GM21390 (cell line): ENCODE results near the gene MED8.
"Not testable (repeated sequence)": the region's sequence is repeated elsewhere in the genome, so short reads cannot be mapped to it uniquely, and the experiment has no call there.

ENCODE experiments used
- ATAC-seq: cut with Tn5 transposase; IDR thresholded peaks from one replicate; pipeline ENCODE4 v1.9.1; 2021; ENCODE audit not compliant: unreplicated experiment

Gene MED8

DNA sequence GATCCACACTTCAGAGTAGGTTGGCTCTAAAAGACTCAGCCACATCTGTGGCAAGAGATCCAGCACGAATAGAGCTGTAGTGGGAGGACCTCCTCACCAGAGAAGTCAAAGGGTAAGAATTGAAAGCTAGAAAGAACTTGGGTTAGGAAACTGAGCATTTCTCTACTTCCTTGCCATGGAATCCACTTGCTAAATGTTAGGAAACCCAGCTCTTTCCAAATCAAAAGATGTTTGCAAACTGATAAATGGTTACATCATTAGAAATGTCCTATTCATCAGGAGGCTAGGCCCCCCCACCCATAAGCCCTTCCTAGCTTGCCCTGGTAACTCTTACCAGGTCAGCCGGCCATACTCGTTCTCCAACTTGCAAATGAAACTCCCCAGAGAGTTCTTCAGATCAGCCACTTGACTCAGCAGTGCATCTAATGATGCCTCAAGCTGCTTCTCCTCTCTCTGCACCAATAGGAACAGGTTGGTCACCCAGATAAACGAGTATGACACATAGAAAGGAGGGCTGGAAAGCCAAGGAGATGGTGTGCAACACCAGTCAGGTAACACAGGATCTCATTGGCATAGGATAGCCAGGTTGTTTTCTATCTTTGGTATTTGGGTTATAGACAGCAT is 1.5 kb downstream of the MED8 start:
- no peak for ATAC-seq

DNA sequence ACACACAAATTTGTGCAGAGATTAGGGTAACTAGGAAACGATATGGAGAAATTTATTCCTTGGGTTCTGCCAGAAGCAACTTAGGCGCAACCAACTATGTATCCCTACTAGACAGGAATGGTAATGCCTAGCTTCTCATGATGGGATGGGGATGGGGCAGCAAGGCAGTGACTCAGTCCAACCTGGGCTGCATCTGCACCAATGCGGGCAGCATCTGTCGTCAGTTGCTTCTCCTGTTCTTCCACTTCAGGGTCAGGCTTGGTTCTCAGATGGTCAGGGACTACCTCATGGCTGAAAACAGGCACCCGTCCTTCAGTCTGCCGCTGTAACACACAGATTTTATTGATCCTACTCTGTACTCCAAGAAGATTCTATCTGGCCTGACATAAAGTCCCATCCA is 2.9 kb downstream of the MED8 start:
- no peak for ATAC-seq

DNA sequence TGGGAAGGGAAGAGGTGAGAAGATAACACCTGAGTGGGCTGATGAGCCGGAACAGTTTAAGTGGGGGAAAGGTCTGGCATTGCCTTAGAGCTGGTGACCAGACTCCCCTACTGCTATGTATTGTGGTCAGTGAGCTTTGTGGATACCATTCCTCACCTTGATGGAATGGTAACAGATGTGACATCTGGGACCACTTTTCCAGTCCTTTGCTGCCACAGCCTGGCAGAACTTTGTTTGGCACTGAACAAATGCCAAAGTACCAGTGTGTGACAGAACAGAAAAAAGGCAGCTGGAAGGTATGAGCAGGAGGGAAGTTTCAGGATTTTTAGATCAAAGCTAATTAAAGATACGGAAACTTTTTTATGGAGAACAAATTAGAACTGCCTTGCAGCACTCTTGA is 6.2 kb downstream of the MED8 start:
- ATAC-seq: no peak

DNA sequence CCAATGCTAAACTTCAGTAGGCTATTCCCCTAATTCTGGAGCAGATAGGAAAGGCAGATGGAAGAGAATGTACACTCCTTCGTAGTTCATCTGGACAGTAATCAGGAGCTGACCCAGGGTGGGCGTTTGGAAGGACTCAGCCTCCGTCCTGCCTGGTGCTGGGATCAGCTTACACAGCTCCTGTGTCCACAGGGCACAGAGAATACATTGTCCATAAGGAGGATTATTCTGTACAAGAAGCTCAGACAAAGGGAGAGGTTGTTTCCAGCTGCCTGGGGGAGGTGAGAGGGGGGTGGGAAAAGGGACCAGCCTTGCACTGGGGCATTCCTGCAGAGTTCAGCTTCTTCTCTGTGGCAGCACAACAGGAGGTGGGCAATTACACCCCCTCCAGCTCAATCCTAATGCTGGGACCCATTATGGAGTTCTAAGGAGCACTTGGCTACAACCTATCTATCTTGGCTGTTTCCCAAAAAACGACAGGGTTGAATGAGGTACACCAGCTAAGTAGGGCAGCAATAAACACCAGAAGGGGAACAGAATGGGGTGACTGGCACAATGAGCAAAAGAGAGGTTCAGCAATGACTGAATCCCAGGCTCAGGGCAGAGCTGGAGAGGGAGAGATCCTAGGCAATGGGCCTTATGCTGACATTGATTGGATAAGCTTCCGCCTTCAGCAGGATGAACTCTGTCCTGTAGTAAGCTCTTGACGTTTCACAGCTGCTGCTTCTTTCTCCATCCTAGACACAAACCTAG is 7.4 kb downstream of the MED8 start:
- no peak for ATAC-seq

DNA sequence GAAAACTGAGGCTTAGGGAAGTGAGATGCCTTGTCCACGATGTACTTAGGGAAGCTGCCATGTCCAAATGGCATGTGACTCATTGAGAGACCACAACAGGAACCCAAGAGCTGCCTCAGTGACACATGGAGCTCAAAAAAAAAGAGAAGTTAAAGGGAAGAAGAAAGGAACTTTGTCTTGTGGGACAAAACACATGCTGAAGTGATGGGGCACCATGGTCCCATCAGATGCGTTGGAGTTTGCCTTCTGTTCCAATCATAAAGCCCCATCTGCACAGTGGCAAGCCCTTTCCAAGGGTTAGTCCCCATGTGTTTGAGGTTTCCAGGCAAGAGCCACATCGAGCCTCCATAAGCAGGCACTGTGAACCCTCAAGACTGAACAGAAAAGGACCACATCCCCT is 8.0 kb downstream of the MED8 start:
- ATAC-seq: no peak

DNA sequence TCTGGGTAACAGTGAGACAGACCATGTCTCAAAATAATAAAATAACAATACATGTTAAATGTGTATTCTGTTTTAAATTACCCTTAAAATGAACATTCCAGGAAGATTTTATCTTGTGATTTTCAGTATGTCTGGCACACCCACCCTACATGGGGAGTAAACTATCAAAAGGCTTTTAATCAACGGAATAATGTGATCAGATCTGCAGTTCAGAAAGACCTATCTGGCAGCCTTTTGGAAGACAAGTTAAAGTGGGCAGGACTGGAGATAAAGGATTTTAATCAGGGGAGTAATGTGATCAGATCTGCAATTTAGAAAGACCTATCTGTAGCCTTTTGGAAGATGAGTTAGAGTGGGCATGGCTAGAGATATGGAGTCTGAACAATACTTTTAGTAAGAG is 10.1 kb downstream of the MED8 start:
- no peak for ATAC-seq

DNA sequence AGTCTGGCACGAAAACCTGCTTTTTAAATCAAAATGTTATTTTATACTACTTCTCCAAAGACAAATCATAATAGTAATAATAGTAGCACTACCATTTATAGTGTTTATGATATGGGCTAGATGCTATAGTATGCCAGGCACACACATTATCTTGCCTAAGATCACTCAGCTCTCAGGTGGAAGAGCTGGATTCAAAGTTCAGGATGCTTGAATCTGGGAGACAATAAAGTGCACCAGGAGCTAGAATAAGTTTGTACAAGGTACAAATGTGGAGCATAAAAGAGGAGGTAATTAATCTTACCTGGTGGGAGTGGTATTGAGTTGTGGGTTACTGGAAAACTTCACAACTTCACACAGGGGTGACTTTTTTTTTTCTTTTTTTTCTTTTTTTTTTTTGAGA is 11.8 kb downstream of the MED8 start:
- no peak for ATAC-seq

DNA sequence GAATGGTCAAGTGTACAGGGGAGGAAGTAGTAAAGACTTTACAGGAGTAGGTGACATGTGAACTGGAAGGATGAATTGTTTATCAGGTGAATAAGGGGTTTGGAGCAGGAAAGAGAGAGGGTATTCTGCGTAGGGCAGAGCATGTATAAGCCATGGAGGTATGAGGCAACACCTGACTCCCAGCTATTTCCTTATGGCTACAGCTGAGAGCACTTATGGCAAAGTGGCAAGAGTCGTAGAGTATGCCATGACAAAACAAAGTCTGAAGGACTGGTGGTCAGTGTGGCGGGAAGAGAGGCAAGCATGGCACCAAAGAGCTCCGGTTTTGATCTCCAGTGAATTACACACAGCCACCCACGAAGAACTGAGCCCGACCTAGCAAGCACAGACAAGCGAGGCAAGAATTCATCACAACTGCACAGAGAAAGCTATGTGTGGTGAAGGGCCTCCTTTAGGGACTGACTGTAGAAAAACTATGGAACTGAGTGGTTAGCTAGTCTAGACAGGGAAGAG is 12.8 kb downstream of the MED8 start:
- no peak for ATAC-seq

DNA sequence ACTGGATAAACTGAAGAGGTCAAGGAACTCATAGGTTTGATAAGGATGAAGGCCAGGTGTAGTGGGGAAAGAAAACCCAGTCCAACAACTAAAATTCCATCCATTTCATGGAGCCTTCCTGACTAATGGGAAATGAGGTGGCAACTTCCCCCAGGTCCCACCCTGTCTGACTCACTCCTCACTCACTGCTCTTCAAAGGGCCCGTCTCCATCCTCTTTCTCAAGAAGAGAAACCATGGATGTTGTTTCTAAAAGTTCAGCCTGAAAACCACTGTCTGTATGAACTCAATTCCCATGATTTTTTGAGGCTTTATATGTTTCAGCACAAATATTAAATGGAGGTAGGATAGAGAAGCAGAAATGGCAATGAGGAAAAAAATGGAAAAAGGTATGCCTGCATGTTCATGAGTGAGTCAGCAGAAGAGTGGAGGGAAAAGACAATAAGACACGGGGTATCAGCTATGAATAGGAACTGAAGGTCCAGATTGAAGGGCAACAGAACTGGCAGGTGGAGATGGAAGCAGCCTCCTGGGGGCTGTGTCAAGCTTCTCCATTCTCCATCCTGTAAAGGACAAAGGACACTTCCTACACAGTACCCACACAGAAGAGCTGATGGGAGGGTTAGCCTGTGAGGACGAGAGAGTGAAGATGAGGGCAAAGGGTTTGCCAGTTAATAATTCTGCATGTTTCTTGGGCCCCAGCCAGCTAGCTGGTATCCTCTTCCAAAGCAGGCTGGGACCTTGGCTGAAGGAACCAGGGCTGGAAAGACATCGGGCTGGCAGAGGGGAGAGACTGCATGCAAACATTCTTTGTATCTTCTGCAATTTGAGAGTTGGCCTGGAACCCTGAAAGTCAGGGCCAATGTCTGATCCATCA is 16.3 kb downstream of the MED8 start:
- ATAC-seq: no peak

DNA sequence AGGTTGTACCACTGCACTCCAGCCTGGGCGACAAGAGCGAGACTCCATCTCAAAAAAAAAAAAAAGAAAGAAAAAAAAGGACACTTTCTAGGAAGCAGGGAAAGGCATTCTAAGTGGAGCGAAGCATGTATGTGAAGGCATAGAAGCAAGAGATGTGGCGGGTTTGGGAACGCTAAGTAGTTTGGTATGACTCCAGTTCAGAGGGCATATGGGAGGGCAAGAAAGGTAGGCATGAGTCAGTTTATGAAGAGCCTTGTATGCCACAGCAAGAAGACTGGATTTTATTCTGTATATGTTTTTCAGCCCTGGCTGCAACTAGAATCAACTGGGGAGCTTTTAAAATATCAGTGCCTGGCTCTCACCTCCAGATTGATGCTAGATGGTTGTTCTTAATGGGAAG is 17.4 kb downstream of the MED8 start:
- no peak for ATAC-seq

DNA sequence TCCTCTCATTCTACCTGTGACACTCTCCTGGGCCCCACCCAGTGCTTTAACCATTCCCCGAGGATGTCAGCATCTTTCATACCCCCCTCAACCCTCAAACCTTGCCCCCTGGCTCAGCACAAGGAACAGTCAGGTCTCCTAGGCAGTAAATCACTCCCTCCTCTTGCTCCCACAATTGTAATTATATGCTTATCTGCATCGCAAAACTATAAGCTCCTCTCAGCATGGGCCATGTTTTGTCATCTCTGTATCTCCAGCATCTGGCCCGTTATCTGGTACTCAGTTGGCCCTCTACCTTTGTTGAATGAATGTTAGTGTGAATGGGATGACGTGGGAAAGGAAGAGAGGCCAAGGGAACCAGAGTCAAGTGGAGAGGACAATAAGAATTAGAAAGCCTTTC is 19.0 kb downstream of the MED8 start:
- no peak for ATAC-seq

DNA sequence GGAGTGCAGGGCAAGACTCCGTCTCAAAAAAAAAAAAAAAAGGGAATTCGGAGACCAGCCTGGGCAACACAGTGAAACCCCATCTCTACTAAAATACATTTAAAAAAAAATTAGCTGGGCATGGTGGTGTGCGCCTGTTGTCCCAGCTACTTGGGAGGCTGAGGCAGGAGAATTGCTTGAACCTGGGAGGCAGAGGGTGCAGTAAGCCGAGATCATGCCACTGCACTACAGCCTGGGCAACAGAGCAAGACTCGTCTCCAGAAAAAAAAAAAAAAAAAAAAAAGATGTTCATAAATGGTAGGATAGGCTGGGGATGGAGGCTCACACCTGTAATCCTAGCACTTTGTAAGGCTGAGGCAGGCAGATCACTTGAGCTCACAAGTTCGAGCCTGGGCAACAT is 19.8 kb downstream of the MED8 start:
- ATAC-seq: not testable (repeated sequence)

DNA sequence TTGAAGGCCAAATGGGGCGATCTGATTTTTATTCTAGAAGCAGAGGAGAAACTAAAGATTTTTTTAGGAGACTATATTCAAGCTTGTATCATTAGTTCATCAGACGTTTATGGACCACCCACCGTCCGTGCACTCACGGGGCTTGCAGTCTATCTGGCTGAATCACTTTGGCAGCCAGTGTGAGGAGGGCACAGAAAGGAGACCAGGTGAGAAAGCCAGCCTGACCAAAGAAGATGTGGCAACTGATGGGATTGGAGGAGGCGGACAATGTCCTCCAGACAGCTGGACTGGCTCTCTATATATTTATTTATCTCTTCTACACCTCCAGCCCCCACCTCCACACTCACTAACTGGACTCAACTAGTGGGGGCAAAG is 21.0 kb downstream of the MED8 start:
- no peak for ATAC-seq

DNA sequence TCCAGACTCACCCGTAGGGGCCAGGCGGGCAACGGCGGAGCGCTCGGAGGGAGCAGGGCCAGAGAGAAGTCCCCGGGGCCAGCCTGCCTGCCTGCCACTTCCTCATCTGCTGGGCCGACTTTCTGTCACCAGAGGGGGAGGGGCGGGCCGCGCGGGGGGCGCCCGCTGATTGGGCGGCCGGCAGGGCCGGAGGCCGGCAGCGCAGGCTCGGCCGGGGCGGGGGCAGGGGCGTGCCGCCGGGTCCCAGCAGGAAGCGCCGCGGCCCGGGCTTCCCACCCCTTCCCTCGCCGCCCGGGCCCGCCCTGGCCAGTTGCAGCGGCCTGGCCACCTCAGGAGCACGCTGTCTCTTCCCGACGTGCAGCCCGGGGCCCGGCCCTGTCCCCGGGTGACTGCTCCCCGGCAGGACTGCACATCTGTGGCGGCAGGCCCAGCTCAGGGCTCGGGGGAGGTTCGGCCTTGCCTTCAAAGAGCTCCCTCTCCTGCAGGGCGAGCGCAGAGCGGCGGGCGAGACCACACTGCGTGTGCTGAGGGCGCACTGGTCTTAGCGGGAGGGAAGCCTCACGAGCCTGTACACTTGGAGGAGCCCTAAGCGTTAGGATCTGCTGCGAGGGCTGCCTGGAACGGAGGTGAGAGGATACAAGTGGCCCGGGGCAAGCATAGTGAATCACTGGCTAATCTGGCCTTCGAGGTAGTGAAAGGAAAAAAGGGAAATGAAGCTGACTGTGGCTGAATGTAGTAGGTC is 21.5 kb downstream of the MED8 start, which contains the start of gene ELOVL1:
Gene ELOVL1 (minus strand): TSS at position 108 of the 742 bp plus-strand sequence. CDS start 2,402 bp downstream, outside the sequence.
- peak; percentile 77 for ATAC-seq

DNA sequence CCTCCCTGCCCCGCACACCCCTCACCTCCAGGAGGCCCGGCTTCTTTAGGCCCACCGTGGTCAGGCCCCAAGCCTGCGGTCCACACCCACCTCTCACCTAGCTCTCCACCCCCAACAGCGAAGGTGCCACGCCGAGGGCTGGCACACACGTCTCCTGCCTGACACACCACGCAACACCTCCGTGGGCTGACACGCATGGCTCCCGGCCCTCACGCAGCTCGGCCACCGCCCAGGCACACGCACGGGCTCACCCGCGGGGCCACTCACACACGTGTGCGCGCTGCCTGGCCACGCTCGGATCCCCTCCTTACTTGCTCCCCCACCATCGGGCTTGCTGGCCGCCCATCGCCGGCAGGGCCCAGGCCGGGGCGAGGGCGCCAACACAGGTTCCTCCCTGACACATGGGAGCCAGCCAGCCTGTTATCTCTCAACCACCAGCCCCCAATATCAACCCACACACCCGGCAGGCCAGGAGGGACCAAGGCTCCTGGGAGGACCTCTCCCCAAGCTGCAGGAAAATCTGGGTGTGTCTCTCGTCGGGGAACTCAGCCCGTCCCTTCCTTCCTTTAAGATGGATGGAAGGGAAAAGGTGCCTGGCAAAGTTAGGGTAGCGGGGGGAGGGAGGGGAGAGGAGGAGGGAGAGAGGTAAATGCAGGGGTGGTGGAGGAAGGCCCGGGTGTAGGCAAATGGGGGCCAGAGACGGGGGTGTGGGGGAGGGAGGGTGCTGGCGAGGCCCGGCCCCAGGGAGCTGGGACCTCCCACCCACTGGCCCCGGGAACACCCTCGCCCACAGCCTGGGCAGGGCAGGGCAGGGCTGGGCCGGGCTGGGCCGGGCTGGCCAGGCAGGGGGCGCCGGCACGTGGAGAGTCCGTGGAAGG is 22.3 kb downstream of the MED8 start:
- peak; percentile 37 for ATAC-seq

DNA sequence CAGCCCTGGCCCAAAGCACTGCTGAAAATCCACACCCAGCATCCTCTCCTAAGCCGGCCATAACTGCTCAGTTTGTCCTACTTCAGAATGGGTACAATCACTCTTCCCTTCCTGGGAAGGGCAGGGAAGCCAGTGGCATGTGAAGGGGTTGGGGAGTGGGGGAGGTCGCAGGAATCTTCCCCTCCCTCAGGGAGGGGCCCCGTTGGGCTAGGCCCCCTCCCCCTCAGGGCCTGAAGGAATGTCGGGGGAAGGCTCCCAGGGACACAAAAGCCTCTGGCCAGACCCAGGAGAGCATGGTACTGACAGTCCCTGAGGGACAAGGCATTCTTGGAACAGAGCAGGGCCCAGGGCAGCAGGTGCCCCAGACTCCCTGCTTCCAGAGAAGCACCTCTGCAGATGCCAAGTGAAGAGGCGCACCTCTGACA is 23.0 kb downstream of the MED8 start:
- no peak for ATAC-seq

DNA sequence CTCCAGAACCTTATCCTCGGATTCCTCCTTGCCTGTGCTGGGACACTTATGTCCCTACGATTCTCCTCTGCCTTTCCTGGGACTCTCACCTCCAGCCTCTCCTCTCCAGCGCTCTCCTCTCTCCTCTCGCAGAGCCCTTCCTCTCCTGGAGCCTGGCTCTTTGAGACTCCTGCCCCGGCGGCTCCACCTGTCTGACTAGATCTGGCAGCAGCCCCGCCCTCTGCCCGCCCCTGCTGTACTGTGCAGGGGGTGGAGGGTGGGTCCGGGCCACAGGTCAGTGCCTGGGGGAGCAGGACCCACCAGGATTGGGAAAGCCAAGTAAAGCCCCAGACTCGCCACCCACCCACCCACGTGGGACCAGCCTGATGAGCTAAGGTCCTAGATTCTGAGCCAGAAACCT is 23.4 kb downstream of the MED8 start:
- ATAC-seq: no peak

DNA sequence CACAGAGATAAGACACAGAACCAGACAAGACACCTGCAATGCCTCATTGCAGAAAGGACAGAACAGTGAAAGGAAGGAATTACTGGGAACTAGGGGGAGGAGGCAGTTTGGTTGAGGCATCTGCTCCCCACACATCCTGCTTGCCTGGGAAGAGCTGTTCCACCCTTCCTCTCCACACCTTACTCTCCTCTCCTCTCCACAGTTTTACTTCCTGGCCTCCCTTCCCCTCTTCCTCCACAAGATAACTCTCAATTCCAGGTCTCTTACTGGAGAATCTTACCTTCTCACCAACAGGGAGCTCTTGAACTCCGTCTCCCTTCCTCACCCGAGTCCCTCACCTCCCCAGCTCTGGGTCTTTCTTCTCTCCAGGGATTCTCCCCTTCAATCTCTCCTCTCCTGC is 23.9 kb downstream of the MED8 start:
- no peak for ATAC-seq

DNA sequence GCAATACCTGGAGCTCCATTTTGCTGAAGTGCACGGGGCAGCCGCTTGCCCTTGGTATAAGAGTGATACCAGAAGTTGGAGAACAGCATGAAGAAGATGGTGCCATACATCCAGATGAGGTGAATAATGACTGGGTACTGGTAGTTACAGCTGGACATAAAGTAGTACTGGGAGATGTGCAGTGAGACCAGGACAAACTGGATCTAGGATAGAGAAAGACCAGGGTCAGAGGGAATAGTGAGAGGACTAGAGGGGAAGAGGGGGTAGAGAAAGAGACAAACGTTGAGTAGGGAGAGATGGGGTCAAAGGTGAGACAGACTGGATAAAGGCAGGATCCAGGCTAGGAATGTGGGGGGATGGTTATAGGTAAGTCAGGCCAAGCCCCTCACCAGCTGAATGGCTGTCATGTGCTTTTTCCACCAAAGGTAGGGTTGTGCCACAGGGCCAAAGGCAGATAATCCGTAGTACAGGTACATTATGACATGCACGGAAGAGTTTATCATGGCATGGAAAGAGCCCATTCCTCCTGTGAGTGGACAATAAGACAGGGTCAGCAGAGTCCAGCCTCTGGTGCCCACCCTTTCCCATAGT is 25.6 kb downstream of the MED8 start:
- no peak for ATAC-seq
